ENCODE measurements around the gene ARID3C.

DNA sequence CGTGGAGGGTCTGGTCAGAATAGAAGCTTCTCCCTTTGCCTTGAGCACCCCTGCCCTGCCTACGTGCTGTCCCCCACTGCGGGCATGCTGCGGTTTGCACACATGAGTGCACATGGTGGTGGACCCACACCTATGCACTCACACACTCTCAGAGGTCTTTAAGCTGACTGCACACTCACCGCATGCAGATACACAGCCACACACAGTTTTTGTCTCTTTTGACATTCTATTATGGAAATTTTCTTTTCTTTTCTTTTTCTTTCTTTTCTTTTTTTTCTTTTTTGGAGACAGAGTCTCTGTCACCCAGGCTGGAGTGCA, 584 bp upstream of the ARID3C start:
- TF ChIP-seq, protein P1, sequence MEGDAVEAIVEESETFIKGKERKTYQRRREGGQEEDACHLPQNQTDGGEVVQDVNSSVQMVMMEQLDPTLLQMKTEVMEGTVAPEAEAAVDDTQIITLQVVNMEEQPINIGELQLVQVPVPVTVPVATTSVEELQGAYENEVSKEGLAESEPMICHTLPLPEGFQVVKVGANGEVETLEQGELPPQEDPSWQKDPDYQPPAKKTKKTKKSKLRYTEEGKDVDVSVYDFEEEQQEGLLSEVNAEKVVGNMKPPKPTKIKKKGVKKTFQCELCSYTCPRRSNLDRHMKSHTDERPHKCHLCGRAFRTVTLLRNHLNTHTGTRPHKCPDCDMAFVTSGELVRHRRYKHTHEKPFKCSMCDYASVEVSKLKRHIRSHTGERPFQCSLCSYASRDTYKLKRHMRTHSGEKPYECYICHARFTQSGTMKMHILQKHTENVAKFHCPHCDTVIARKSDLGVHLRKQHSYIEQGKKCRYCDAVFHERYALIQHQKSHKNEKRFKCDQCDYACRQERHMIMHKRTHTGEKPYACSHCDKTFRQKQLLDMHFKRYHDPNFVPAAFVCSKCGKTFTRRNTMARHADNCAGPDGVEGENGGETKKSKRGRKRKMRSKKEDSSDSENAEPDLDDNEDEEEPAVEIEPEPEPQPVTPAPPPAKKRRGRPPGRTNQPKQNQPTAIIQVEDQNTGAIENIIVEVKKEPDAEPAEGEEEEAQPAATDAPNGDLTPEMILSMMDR (IDR thresholded peaks at IDR 0.05) = no peak
- TF ChIP-seq ZFX (IDR thresholded peaks at IDR 0.05; ENCODE audit: borderline replicate concordance) = no peak

All from 22Rv1 (cell line).